Measurements from ENCODE around the gene PSMC2.

Gene PSMC2

GRCh38 chr7:103389263-103389662 lies 41.8 kb downstream of the PSMC2 start:
- Histone ChIP-seq H3K9me3 (ENCODE audit: insufficient read depth, low read depth, low read length) (no peaks in the 10 kb centered on the region), H3K9ac (ENCODE audit: low read depth, low read length, poor library complexity, severe bottlenecking) (no peak overlapping the region), H3K4me3 (ENCODE audit: low read length, poor library complexity, severe bottlenecking) (no peak overlapping the region), H3K27me3 (ENCODE audit: insufficient read depth, low read length, poor library complexity, severe bottlenecking) (no peaks in the 10 kb centered on the region), H3K4me1 (ENCODE audit: insufficient read depth, low read length, poor library complexity, severe bottlenecking) (no peaks in the 10 kb centered on the region), H3F3A (ENCODE audit: low read depth) (no peaks in the 10 kb centered on the region), H4K20me1 (ENCODE audit: insufficient read depth, low read length, poor library complexity, severe bottlenecking) (no peaks in the 10 kb centered on the region), H3K4me2 (ENCODE audit: low read depth, low read length, poor library complexity, severe bottlenecking) (no peak overlapping the region), H3K36me3 (ENCODE audit: insufficient read depth, low read length) (no peaks in the 10 kb centered on the region), H2AFZ (ENCODE audit: low read length) (no peak overlapping the region), H3K9me2 (replicated peaks; ENCODE audit: low read depth, low read length) (no peaks in the 10 kb centered on the region), H3K79me2 (ENCODE audit: insufficient read depth, low read length) (no peaks in the 10 kb centered on the region)
- TF ChIP-seq CTCF (conservative IDR thresholded peaks at IDR 0.05; ENCODE audit: low read length) = no peak
- no peak for TF ChIP-seq EZH2phosphoT487 (IDR thresholded peaks at IDR 0.05; ENCODE audit: borderline replicate concordance)

DNA sequence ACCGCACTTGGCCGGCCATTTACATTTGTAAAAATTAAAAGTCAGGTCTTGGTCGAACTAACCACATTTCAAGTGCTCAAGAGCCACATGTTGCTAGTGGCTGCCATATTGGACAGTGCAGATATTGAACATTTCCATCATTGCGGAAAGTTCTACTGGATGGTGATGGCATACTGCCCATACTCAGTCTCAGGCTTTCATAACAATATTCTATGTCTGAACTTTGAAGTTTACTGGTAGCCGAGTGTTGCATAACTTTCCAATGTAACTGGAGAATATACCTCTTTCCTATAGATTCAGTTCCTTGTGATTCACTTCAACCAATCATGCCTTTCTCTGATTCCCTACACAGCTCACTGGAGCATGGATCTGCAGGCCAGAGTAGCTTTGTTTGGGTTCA lies 43.7 kb downstream of the PSMC2 start:
- Histone ChIP-seq H4K20me1 (ENCODE audit: insufficient read depth, low read length, poor library complexity, severe bottlenecking) (no peaks in the 10 kb centered on the region), H3K4me2 (ENCODE audit: low read depth, low read length, poor library complexity, severe bottlenecking) (no peak overlapping the region), H3K4me1 (ENCODE audit: insufficient read depth, low read length, poor library complexity, severe bottlenecking) (no peaks in the 10 kb centered on the region), H3K9me2 (replicated peaks; ENCODE audit: low read depth, low read length) (no peaks in the 10 kb centered on the region), H3F3A (ENCODE audit: low read depth) (no peaks in the 10 kb centered on the region), H3K4me3 (ENCODE audit: low read length, poor library complexity, severe bottlenecking) (no peak overlapping the region), H3K79me2 (ENCODE audit: insufficient read depth, low read length) (no peaks in the 10 kb centered on the region), H3K9ac (ENCODE audit: low read depth, low read length, poor library complexity, severe bottlenecking) (no peak overlapping the region), H3K27me3 (ENCODE audit: insufficient read depth, low read length, poor library complexity, severe bottlenecking) (no peaks in the 10 kb centered on the region), H3K9me3 (ENCODE audit: insufficient read depth, low read depth, low read length) (no peaks in the 10 kb centered on the region), H2AFZ (ENCODE audit: low read length) (no peak overlapping the region), H3K36me3 (ENCODE audit: insufficient read depth, low read length) (no peaks in the 10 kb centered on the region)
- no peak for TF ChIP-seq EZH2phosphoT487 (IDR thresholded peaks at IDR 0.05; ENCODE audit: borderline replicate concordance)

DNA sequence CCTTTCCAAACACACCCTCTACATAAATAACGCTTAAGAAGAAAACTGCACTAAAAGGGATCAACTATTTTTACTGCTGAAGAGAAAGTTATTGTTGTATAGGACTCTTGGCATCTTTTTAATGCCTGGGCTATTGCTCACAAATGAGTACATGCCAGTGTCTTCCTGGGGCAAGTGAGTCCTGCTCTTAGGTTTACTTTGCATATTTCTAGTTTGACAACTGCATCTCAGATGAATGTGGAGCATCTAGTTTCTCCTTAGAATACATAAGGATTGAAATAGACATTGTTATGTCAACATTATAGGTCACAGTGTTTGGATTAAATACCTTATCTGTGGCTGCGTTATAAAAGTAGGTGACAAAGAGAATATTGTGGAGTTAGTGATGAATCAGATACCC lies 44.5 kb downstream of the PSMC2 start:
- no peaks in the 10 kb centered on the region for H4K20me1 ChIP-seq (ENCODE audit: insufficient read depth, low read length, poor library complexity, severe bottlenecking)
- H3K9ac ChIP-seq (ENCODE audit: low read depth, low read length, poor library complexity, severe bottlenecking) = no peak overlapping the region
- H3K79me2 ChIP-seq (ENCODE audit: insufficient read depth, low read length) = no peaks in the 10 kb centered on the region
- H3K9me3 ChIP-seq (ENCODE audit: insufficient read depth, low read depth, low read length) = no peaks in the 10 kb centered on the region
- H3K4me1 ChIP-seq (ENCODE audit: insufficient read depth, low read length, poor library complexity, severe bottlenecking) = no peaks in the 10 kb centered on the region
- no peaks in the 10 kb centered on the region for H3K27me3 ChIP-seq (ENCODE audit: insufficient read depth, low read length, poor library complexity, severe bottlenecking)
- no peak overlapping the region for H3K4me3 ChIP-seq (ENCODE audit: low read length, poor library complexity, severe bottlenecking)
- no peaks in the 10 kb centered on the region for H3K9me2 ChIP-seq (replicated peaks; ENCODE audit: low read depth, low read length)
- H3F3A ChIP-seq (ENCODE audit: low read depth) = no peaks in the 10 kb centered on the region
- no peak overlapping the region for H3K4me2 ChIP-seq (ENCODE audit: low read depth, low read length, poor library complexity, severe bottlenecking)
- H3K36me3 ChIP-seq (ENCODE audit: insufficient read depth, low read length) = no peaks in the 10 kb centered on the region
- TF ChIP-seq EZH2phosphoT487 (IDR thresholded peaks at IDR 0.05; ENCODE audit: borderline replicate concordance) = no peak
- TF ChIP-seq CTCF (conservative IDR thresholded peaks at IDR 0.05; ENCODE audit: low read length) = no peak
- peak overlapping the region; percentile 27; the same call in 1 of the 2 replicates for H2AFZ ChIP-seq (ENCODE audit: low read length)

DNA sequence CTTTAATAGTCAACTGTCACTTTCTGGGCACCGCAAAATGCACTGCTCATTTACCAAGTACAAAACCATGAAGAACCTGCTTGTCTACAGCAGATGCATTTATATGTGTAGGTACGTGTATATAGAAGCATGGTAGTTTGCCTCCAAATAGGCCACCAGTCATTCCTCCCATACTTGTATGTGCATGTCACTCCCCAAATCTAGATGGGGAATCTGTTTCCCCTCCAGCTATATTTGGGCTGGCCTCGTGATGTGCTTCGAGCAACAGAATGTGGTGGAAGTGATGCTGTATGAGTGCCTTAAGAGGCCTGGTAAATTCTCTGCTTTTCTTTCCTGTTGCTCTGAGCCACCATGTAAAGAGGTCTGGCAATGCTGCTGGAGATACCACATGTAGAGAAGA lies 47.1 kb downstream of the PSMC2 start:
- Histone ChIP-seq H4K20me1 (ENCODE audit: insufficient read depth, low read length, poor library complexity, severe bottlenecking) (no peaks in the 10 kb centered on the region), H3K4me2 (ENCODE audit: low read depth, low read length, poor library complexity, severe bottlenecking) (no peak overlapping the region), H3K4me1 (ENCODE audit: insufficient read depth, low read length, poor library complexity, severe bottlenecking) (no peaks in the 10 kb centered on the region), H3K9me2 (replicated peaks; ENCODE audit: low read depth, low read length) (no peaks in the 10 kb centered on the region), H3K79me2 (ENCODE audit: insufficient read depth, low read length) (no peaks in the 10 kb centered on the region), H3F3A (ENCODE audit: low read depth) (no peaks in the 10 kb centered on the region), H3K9me3 (ENCODE audit: insufficient read depth, low read depth, low read length) (no peaks in the 10 kb centered on the region), H3K36me3 (ENCODE audit: insufficient read depth, low read length) (no peaks in the 10 kb centered on the region), H3K4me3 (ENCODE audit: low read length, poor library complexity, severe bottlenecking) (no peak overlapping the region), H2AFZ (ENCODE audit: low read length) (no peak overlapping the region), H3K9ac (ENCODE audit: low read depth, low read length, poor library complexity, severe bottlenecking) (no peak overlapping the region), H3K27me3 (ENCODE audit: insufficient read depth, low read length, poor library complexity, severe bottlenecking) (no peaks in the 10 kb centered on the region)
- TF ChIP-seq CTCF (conservative IDR thresholded peaks at IDR 0.05; ENCODE audit: low read length) (no peak), EZH2phosphoT487 (IDR thresholded peaks at IDR 0.05; ENCODE audit: borderline replicate concordance) (no peak)
